CD4-positive, alpha-beta T cell treated with Interleukin-4 for 4 hours (primary cell): ENCODE results near the gene CTBS.
"Not testable (repeated sequence)": the region's sequence is repeated elsewhere in the genome, so short reads cannot be mapped to it uniquely, and the experiment has no call there.

Experiments
- DNase-seq: peaks from one replicate; pipeline ENCODE4 v3.0.0-alpha.2; 2020

Gene CTBS, protein sequence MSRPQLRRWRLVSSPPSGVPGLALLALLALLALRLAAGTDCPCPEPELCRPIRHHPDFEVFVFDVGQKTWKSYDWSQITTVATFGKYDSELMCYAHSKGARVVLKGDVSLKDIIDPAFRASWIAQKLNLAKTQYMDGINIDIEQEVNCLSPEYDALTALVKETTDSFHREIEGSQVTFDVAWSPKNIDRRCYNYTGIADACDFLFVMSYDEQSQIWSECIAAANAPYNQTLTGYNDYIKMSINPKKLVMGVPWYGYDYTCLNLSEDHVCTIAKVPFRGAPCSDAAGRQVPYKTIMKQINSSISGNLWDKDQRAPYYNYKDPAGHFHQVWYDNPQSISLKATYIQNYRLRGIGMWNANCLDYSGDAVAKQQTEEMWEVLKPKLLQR

DNA sequence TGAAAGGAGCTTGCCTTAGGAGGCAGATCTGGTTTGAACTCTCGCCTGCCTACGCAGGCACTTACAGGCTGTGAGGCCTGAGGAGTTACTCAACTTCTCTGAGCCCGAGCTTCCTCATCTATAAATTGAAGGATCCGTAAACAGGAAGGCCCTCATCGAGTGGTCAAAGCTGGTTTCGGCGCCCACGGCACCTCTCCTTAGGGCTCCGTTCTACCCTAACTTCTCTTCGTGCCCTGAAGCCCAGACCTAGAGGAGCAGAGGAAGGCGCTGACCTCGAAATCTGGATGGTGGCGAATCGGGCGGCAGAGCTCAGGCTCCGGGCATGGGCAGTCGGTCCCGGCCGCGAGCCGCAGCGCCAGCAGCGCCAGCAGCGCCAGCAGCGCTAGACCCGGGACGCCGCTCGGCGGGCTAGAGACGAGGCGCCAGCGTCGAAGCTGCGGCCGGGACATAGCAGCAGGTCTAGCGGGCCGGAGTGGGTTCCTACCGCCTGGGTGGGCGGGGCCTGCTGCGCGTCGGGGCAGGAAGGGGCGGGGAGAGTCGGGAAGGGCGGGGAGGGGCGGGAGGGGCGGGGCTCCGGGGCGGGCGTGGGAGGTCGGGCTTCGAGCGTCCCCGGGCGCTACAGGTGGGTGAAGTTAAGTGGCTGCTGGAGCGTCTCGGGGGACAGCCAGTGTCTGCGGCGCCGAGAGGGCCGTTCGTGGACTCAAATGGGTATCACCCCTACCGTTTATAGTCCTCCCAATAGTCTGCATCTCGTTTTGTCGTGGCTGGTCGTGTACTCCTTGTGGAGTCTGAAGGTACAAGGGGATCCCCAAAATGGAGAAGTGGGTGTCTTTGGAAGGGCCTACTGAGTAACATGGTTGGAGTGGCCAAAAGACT lies at the start of gene CTBS:
CTBS (minus strand) TSS at position 474 of the 876 bp plus-strand sequence; CDS start at position 449, 25 bp downstream.
- peak; percentile 80 for DNase-seq

- no peak for DNase-seq
These were observed 47.3 kb upstream of the CTBS start for GRCh38 chr1:84621553-84621952.

DNA sequence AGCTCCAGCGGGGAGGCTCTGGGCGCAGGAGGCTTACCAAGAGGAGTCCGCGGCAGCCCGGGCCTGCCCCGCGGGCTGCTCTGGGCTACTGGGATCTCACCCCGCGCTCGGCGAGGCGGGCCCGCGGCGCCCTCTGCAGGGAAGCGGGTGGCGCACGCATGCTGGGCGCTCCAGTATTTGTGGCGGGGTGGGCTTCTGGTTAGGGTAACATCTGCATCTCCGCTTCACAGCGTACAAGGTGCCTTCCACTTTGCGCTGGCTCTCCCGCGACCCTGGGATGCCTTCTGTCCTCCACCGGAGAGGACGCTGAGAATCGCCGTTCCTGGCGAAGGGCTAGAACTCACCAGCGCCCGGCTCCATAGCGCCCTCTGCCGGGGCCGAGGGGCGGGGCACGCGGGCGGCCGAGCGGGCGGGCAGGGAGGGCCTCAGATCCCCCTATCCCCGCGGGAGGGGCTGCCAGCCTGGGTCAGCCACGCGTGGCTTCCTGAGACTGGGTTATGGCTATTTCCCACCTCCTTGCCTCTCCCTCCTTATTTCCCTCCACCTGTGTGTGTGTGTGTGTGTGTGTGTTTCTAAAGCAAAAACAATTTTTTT lies 46.6 kb upstream of the CTBS start:
- peak; percentile 67 for DNase-seq

GRCh38 chr1:84619383-84620102 lies 45.3 kb upstream of the CTBS start:
- DNase-seq = peak; percentile 14

- DNase-seq = no peak
These were observed 43.1 kb upstream of the CTBS start for GRCh38 chr1:84617349-84617748.

GRCh38 chr1:84615790-84616189 lies 41.5 kb upstream of the CTBS start:
- DNase-seq = no peak

DNA sequence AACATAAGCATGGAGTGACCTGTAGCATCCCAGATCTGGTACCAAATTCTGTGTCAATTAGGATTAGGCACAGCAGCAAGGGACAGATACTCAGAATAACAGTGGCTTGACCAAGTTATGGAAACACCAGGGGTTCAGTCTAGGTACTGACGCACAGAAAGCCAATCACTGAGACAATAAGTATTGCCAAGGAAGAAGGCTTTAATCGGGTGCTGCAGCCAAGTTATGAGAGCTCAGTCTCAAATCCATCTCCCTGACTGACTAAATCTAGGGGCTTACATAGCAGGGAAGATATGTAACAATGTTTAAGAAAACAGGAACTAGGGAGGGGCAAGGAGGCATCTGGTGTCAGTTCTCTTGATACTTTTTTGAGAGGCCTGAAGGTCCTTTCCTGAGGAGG lies 39.6 kb upstream of the CTBS start:
- no peak for DNase-seq

DNA sequence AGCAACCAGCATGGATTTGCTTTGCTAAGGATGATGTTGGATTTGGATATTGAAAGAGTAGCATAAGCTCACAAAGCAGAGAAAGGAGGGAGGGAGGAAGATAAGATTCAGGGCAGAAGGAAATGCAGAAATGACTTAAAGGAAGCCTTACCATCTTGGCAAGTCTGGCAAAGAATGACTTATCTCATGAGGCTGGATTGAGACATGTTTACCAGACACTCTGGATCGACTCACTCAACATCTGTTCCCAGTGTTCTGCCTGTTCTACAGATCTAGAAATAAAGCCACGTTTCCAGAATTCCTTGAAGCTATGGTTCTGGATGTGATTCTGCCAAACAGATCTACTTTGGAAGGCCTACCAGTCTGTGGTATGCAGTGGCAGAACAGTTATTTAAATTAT lies 38.8 kb upstream of the CTBS start:
- DNase-seq = no peak

DNA sequence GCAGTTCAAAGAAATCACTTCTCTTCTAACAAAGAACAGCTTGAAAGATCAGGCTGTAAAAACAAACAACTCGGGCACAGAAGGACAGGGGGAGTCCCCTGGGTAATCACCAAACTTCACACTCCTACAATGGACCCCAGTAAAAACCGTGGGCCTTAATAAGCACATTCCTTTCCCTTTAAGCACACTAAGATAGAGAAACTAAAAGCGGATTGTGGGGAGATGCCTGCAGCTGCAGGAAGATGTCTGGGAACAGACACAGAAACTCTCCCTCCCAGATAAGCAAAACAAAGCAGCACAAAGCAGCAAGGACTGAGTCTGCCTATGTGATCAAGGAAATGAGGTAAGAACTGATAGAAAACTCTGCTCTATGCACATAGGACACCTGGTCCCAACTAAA lies 37.6 kb upstream of the CTBS start:
- no peak for DNase-seq

DNA sequence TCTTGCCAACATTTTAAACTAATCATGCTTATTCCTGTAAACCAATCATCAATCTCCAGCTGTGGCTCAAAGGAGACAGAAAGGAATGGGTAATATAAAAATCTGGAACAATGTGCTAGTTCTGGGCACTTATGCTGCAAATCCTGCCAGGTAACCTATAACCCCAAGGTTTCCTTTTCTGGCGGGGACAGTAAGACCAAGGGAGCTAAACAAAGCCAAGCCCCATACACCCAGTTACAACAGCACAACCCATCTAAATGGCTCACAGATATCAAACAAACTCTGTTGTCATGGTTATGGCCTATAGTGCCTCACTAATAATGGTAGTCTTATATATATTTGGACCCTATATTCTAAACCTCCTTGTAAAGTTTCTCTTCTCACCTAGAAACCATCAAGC lies 36.9 kb upstream of the CTBS start:
- DNase-seq = no peak

DNA sequence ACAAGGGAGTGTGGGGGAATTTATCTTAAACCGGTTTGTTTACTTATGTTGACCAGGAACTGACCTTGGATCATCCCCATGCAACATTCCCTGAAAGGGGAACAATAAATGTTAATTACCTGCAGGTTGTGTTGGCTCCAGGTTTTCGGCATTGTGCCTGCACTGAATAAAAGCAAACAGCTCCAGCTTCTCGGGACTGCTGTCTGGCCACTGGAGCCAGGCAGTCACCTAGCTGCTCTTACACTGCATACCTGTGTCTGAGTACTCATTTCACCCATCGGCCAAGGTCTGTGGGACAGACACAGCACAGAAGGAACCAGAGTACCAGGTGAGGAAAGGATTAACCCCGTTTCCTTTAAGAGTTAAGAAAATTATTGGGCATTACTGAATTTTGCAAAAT lies 32.7 kb upstream of the CTBS start:
- DNase-seq = no peak

DNA sequence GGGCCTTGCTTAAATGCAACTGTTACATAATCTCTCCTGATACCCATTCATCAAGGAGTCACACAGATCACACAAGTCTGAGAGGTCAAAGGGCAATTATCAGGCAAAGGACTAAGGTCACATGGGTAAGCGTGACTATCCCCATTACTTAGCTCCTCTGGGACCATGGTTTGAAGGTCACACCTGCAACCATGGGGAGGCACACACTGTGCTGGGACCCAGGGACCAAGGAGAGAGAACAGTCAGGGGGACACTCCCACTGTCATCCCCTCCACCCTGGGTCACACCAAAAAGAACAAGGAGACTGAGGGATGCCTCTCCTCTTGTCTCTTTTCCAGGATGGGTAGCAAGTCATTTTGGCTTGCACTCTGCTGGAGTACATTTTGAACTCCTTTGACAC lies 30.9 kb upstream of the CTBS start:
- DNase-seq = no peak

DNA sequence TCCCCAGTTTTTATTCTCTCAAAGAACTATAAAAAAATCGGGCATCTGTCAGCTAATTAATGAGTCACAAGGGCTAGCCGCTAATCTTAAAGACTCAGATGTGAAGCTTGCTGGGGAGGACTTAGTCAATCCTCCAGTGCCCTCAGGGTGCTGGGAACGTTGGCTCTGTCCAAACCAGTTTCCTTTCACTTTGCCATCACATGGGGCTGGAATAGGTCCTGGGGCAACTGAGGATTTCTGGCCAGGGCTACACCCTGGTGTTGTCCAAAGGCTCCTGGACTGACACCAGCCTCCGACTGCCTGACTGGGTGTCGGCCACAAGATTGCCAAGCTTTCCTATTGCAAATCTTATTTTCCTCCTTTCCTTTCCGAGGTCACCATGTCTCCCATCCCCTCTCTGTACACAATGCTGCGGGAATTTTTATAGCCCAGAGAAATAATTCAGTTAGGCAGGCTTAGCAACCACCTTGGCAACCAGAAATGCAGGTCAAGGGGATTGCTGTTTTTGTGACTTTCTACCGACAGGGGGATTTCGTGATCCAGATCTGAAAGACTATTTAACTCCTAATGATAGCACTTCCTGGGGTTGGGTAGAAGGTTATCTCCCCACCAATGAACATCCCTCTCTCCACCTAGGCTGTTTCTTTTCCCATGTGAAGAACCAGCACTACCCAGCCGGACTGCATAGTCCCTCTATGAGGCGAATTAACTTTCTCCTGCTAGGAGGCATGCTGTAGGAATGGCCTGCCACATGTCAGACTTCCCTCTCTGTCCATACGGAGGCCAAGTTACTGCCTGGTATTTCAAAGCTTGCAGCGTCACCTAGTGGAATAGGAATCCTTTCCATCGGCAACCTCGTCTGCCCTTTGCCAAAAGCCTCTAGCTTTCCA lies 29.9 kb upstream of the CTBS start:
- DNase-seq = no peak

- DNase-seq = no peak
These were observed 29.0 kb upstream of the CTBS start for GRCh38 chr1:84603223-84603622.

DNA sequence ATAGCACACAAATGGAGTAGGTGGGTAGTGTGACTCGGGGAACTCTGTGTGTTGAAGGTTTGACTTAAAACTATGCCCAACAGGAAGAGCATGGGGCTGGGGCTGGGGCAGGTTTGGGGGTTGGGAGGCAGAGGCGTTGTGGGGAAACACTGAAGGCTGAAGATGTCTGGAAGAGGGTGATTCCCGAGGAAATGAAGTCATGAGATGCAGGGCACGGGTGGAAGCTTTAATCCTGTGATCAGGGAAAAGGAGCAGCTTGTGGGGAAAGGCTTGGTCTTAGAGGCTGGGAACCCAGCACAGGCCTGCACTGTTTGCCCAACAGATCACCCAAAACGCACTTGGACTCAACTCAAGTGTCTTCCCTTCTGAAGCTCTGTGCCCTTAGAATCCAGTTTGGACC lies 26.6 kb upstream of the CTBS start:
- no peak for DNase-seq

- no peak for DNase-seq
These were observed 24.9 kb upstream of the CTBS start for GRCh38 chr1:84598846-84599741.

- DNase-seq = no peak
These were observed 24.2 kb upstream of the CTBS start for GRCh38 chr1:84598418-84598817.

GRCh38 chr1:84597011-84597410 lies 22.8 kb upstream of the CTBS start:
- no peak for DNase-seq

- DNase-seq = not testable (repeated sequence)
These were observed 20.7 kb upstream of the CTBS start for GRCh38 chr1:84594959-84595358.

DNA sequence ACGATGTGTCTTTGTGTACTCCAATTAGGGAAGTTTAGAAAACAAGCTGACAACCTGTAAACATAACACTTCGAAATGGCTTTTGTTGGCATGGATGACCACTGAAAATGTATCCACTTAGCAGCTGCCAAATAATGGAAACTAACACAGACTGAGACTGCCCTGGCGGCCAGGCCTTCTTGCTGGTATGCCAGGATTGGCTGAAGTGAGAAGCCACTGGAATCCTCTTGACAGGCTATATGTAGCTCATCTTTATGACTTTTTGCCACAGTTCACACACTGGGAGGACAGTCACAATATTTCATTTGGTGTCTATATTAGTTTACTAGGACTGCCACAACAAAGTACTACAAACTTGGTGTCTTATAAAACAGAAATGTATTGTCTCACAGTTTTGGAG lies 12.9 kb upstream of the CTBS start:
- no peak for DNase-seq

DNA sequence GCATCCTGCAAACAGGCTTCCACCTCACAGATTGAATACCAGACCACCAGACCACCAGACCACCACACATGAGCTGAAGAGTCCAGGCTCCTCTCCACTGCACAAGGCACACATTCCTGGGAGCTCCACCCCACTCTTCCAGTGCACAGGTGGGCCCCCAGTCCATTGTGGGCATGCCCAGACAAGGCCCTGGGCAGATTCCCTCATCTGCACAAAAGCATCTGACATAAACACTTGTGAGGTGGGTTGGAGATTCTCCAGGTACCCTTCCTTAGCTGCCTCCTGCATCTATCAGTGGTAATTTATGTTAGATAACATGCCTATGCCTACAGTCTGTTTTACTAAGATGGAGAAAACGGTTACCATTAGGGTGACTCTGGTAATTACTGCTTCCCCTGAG lies 11.6 kb upstream of the CTBS start:
- no peak for DNase-seq
